CD4-positive, CD25-positive, alpha-beta regulatory T cell (primary cell): ENCODE measurements around the gene CALN1. TPM values are rescaled to one million over a fixed set of nuclear protein-coding genes. Genes with fewer than 3 reads are reported as not detected.

Source experiments
- ATAC-seq, 2 donors: fragments of 150-1000 bp; cut with Tn5 transposase; one replicate each; pipeline ENCODE4 v1.10.0; 2021; ENCODE audit warnings: low read depth in 2 of 2, moderate number of reproducible peaks in 2 of 2, moderate library complexity in 1 of 2
- DNase-seq, 3 donors: peaks; one replicate each; pipeline versions ENCODE4 v3.0.0 to v3.0.0-alpha.2; 2012 to 2022; ENCODE audit warnings: mixed read lengths in 1 of 3
- H3K27ac ChIP-seq: one replicate; pipeline ENCODE4 v1.7.0; 2013; ENCODE audit warnings: mild to moderate bottlenecking, low read length; ENCODE audit not compliant: insufficient read depth, poor library complexity, severe bottlenecking
- H3K27me3 ChIP-seq: one replicate; pipeline ENCODE4 v1.7.0; 2013; ENCODE audit warnings: low read length; ENCODE audit not compliant: control insufficient read depth, insufficient read depth
- H3K36me3 ChIP-seq: one replicate; pipeline ENCODE4 v1.7.0; 2013; ENCODE audit warnings: mild to moderate bottlenecking, low read length, moderate library complexity; ENCODE audit not compliant: control insufficient read depth, insufficient read depth
- H3K4me1 ChIP-seq: 2 replicates; pipeline ENCODE4 v1.7.0; 2013; ENCODE audit warnings: mild to moderate bottlenecking, low read length; ENCODE audit not compliant: insufficient read depth, control insufficient read depth, poor library complexity, severe bottlenecking
- H3K4me3 ChIP-seq: one replicate; pipeline ENCODE4 v1.7.0; 2013; ENCODE audit warnings: low read depth, mild to moderate bottlenecking, low read length, moderate library complexity
- H3K9me3 ChIP-seq, 2 experiments: 1 replicate in 1 of 2; 2 replicates in 1 of 2; pipeline ENCODE4 v1.7.0; 2013; ENCODE audit warnings: low read length in 2 of 2, mild to moderate bottlenecking in 1 of 2, moderate library complexity in 1 of 2; ENCODE audit not compliant: control insufficient read depth in 2 of 2
- H3K27ac Mint-ChIP-seq, 3 donors: one replicate each; pipeline ENCODE4 v1.8.0; 2020 to 2022; ENCODE audit warnings: mild to moderate bottlenecking in 3 of 3, mixed read lengths in 3 of 3, moderate library complexity in 2 of 3
- H3K27me3 Mint-ChIP-seq: one replicate; pipeline ENCODE4 v1.8.0; 2022; ENCODE audit warnings: mild to moderate bottlenecking, mixed read lengths
- H3K36me3 Mint-ChIP-seq: one replicate; pipeline ENCODE4 v1.8.0; 2020; ENCODE audit warnings: mixed read lengths
- H3K4me1 Mint-ChIP-seq, 4 donors: one replicate each; pipeline ENCODE4 v1.8.0; 2020 to 2022; ENCODE audit warnings: mixed read lengths in 4 of 4, mild to moderate bottlenecking in 1 of 4
- H3K4me3 Mint-ChIP-seq, 4 donors: one replicate each; pipeline ENCODE4 v1.8.0; 2020 to 2022; ENCODE audit warnings: mild to moderate bottlenecking in 4 of 4, mixed read lengths in 4 of 4, moderate library complexity in 3 of 4
- H3K9me3 Mint-ChIP-seq, 7 donors: one replicate each; pipeline ENCODE4 v1.8.0; 2020 to 2022; ENCODE audit warnings: mixed read lengths in 7 of 7, mild to moderate bottlenecking in 3 of 7, moderate library complexity in 2 of 7
- polyA plus RNA-seq, 4 donors: library from polyadenylated mRNA; unstranded; fragments of 300-500 nt; fragmentation: Illumina TruSeq; gene quantifications; one replicate each; pipeline ENCODE4 v1.2.3, GENCODE V29; 2021
- total RNA-seq: library from RNA; stranded (reverse); gene quantifications from one replicate; pipeline ENCODE4 v1.2.3, GENCODE V29; 2022

CALN1 gene
- total and polyA plus RNA-seq, 5 donors from 2014 or later, result 0.52 TPM; not detected in 4

DNA sequence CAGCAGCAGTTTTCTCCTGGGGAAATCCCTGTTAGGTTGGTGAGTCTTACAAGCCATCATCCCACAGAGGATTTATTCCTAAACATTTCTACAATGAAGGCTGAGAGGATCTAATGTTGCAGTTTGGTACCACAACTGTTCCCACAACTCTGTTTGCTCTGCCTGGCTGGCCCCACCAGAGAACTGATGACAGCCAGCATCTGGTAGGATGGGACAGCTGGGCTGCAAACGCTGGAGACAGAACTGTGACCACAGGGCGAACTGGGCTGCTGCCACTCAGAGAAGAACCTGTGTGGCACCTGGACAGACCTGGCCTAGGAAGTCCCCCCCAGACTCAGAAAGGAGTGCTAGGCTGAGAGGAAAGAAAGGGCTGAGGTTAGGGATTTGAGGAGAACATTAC is 94.8 kb downstream of the CALN1 start:
- Histone ChIP-seq H3K27me3 (no peaks in the 10 kb centered on the region), H3K27ac (no peak overlapping the region), H3K36me3 (no peaks in the 10 kb centered on the region), H3K4me3 (no peak overlapping the region), H3K9me3 (no peaks in the 10 kb centered on the region), H3K4me1 (no peaks in the 10 kb centered on the region)
- H3K9me3 Mint-ChIP-seq, result peaks cover 0 to 4% (median under 1%) of the 10 kb centered on the region in 7 donors
- no peaks in the 10 kb centered on the region for H3K36me3 Mint-ChIP-seq
- ATAC-seq, result no peak
- no peak for DNase-seq
- H3K4me3 Mint-ChIP-seq, result no peak overlapping the region
- no peak overlapping the region for H3K27ac Mint-ChIP-seq
- no peaks in the 10 kb centered on the region for H3K4me1 Mint-ChIP-seq
- no peaks in the 10 kb centered on the region for H3K27me3 Mint-ChIP-seq

DNA sequence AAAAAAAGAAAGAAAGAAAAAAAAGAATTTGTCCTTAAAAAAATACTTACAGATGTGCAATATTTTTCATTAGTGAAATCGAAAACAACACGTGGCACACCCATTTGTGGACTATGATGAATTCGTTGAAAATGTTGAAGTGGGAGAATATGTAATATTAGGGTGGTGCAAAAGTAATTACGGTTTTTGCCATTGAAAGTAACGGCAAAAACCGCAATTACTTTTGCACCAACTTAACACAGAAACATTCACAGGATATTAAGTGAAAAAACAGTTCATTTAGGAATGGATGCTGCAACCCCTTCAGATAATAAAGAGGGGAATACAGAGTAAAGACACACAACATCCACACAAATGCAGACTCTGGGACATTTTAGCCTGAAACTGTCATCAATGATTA is 96.0 kb downstream of the CALN1 start:
- Mint-ChIP-seq H3K4me1 (no peaks in the 10 kb centered on the region), H3K27me3 (no peaks in the 10 kb centered on the region), H3K9me3 (peaks cover 0 to 4% (median 0%) of the 10 kb centered on the region in 7 donors), H3K27ac (no peak overlapping the region), H3K36me3 (no peaks in the 10 kb centered on the region), H3K4me3 (no peak overlapping the region)
- Histone ChIP-seq H3K4me3 (no peak overlapping the region), H3K27me3 (no peaks in the 10 kb centered on the region), H3K4me1 (no peaks in the 10 kb centered on the region), H3K27ac (no peak overlapping the region), H3K36me3 (no peaks in the 10 kb centered on the region), H3K9me3 (no peaks in the 10 kb centered on the region)
- ATAC-seq, result no peak
- no peak for DNase-seq

DNA sequence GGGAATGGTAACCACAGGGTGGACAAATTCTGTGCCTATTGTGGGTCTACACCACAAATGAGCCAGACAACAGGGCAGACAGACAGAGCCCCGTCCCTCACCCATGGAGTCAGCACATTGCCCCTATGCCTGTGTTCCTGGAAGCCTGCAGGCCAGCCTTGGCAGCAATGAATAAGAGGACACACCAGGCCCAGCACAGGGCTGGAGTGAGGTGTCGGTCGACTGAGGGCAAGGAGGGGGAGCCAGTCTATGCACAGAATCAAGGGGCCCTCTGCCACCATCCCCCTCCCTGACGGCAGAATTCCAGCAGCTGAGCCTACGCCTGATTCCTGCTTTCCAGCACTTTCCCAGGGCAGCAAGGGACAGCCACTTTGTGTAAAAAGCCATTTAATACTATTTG is 98.2 kb downstream of the CALN1 start:
- Mint-ChIP-seq H3K36me3 (no peaks in the 10 kb centered on the region), H3K27ac (no peak overlapping the region), H3K9me3 (peaks cover 0 to under 1% (median 0%) of the 10 kb centered on the region in 7 donors), H3K4me1 (no peaks in the 10 kb centered on the region), H3K4me3 (no peak overlapping the region), H3K27me3 (no peaks in the 10 kb centered on the region)
- H3K4me3 ChIP-seq, result no peak overlapping the region
- H3K9me3 ChIP-seq, result no peaks in the 10 kb centered on the region
- no peak overlapping the region for H3K27ac ChIP-seq
- no peaks in the 10 kb centered on the region for H3K36me3 ChIP-seq
- no peak for DNase-seq
- no peaks in the 10 kb centered on the region for H3K27me3 ChIP-seq
- H3K4me1 ChIP-seq, result no peaks in the 10 kb centered on the region
- no peak for ATAC-seq

DNA sequence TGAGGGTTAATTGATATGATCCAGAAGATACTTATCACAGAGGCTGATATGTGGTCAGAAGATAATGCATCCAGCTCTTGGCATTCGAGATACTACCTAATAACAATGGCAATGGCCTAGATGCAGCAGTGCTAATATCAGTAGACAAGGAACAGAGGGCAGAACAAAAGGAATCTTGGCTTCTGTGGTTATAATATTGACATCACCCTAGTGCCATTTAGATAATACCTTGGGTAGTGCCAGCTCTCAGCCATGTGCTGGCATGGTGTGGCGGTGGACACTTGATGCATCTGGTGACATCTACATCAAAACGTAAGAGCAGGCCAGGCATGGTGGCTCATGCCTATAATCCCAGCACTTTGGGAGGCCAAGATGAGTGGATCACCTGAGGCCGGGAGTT is 101.8 kb downstream of the CALN1 start:
- peaks cover 0 to 4% (median 0%) of the 10 kb centered on the region in 7 donors for H3K9me3 Mint-ChIP-seq

DNA sequence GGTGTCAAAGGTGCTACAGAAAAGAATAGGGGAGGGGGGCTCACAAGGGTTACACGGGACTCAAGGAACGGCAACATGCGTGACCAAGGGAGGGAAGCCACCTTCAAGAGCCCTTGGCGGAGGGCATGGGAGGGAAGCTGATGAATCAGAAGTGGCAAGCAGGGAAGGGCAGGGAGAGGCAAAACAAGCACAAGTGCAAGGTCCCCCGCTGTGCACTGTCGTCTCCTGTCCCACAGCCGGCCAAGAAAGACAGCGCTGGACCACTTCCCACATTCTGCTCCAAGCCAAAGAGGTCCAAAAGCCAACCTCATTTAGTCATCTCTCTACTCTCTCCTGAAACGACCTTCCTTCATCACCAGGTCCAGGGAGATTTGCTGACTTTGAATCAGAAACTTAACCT is 102.7 kb downstream of the CALN1 start:
- ATAC-seq, result no peak
- no peaks in the 10 kb centered on the region for H3K4me1 Mint-ChIP-seq
- H3K9me3 Mint-ChIP-seq, result peaks cover 0 to 4% (median 0%) of the 10 kb centered on the region in 7 donors
- no peak overlapping the region for H3K4me3 ChIP-seq
- no peaks in the 10 kb centered on the region for H3K4me1 ChIP-seq
- H3K9me3 ChIP-seq, result no peaks in the 10 kb centered on the region
- no peak for DNase-seq
- no peaks in the 10 kb centered on the region for H3K27me3 ChIP-seq
- H3K4me3 Mint-ChIP-seq, result no peak overlapping the region
- no peaks in the 10 kb centered on the region for H3K27me3 Mint-ChIP-seq
- no peak overlapping the region for H3K27ac ChIP-seq
- H3K36me3 ChIP-seq, result no peaks in the 10 kb centered on the region
- no peaks in the 10 kb centered on the region for H3K36me3 Mint-ChIP-seq
- H3K27ac Mint-ChIP-seq, result no peak overlapping the region

More for the DNA sequence above, 101.8 kb downstream of the CALN1 start:
- no peaks in the 10 kb centered on the region for H3K4me1 Mint-ChIP-seq
- H3K4me3 Mint-ChIP-seq, result no peak overlapping the region
- H3K27ac Mint-ChIP-seq, result no peak overlapping the region
- H3K9me3 ChIP-seq, result no peaks in the 10 kb centered on the region
- no peak for ATAC-seq
- H3K4me3 ChIP-seq, result no peak overlapping the region
- H3K36me3 Mint-ChIP-seq, result no peaks in the 10 kb centered on the region
- H3K27me3 ChIP-seq, result no peaks in the 10 kb centered on the region
- no peaks in the 10 kb centered on the region for H3K4me1 ChIP-seq
- no peaks in the 10 kb centered on the region for H3K36me3 ChIP-seq
- H3K27me3 Mint-ChIP-seq, result no peaks in the 10 kb centered on the region
- DNase-seq, result no peak
- H3K27ac ChIP-seq, result no peak overlapping the region

- Mint-ChIP-seq H3K4me3 (no peak overlapping the region), H3K4me1 (no peaks in the 10 kb centered on the region), H3K27ac (no peak overlapping the region), H3K9me3 (peaks cover 0 to 4% (median 0%) of the 10 kb centered on the region in 7 donors), H3K27me3 (no peaks in the 10 kb centered on the region), H3K36me3 (no peaks in the 10 kb centered on the region)
- ATAC-seq (no peak), DNase-seq (no peak)
- Histone ChIP-seq H3K36me3 (no peaks in the 10 kb centered on the region), H3K9me3 (no peaks in the 10 kb centered on the region), H3K27ac (no peak overlapping the region), H3K4me1 (no peaks in the 10 kb centered on the region), H3K27me3 (no peaks in the 10 kb centered on the region), H3K4me3 (no peak overlapping the region)
Observed at GRCh38 chr7:72308986-72309385, 103.2 kb downstream of the CALN1 start.

DNA sequence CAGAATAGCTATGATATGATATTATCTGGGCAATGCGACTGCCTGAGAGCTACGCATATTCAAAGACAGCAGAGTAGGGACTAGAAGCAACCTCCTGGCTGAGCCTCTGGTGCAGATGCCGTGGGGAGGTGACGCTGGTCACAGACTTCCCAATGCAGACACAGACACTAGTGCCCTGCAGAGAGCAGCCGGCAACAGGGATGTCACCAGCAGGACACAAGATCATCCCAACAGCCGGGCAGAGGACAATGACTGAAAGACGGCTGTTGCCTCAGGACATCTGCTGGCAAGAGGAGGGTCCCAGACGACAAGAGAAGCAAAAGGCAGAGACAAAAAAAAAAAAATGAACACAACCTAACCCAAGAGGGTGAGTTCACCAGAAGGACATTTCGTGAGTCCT is 104.6 kb downstream of the CALN1 start:
- H3K9me3 Mint-ChIP-seq, result peaks cover 0 to 4% (median 0%) of the 10 kb centered on the region in 7 donors
- no peaks in the 10 kb centered on the region for H3K36me3 Mint-ChIP-seq
- no peak for DNase-seq

DNA sequence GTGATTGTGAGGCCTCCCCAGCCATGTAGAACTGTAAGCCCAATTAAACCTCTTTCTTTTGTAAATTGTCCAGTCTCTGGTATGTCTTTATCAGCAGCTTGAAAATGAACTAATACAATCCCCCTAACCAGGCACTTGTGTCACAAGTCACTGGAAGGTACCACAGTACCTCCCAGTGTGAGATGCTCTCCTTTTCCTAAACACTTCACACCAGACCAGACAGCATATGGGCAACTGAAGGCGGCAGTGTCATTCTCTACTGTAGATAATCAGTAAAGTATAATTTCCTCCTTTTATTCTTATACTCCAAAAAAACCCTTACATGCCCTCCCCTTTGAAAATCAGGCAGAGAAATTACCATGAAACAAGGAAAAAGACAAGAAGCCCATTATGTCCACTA is 113.2 kb downstream of the CALN1 start:
- Mint-ChIP-seq H3K4me3 (no peak overlapping the region), H3K4me1 (no peaks in the 10 kb centered on the region), H3K36me3 (no peaks in the 10 kb centered on the region), H3K27me3 (no peaks in the 10 kb centered on the region), H3K27ac (no peak overlapping the region), H3K9me3 (peaks cover 0 to 4% (median 0%) of the 10 kb centered on the region in 7 donors)
- Histone ChIP-seq H3K27ac (no peak overlapping the region), H3K4me3 (no peak overlapping the region), H3K27me3 (no peaks in the 10 kb centered on the region), H3K9me3 (no peaks in the 10 kb centered on the region), H3K36me3 (no peaks in the 10 kb centered on the region), H3K4me1 (no peaks in the 10 kb centered on the region)
- ATAC-seq (no peak), DNase-seq (no peak)

More for the DNA sequence above, 104.6 kb downstream of the CALN1 start:
- no peak for ATAC-seq
- Mint-ChIP-seq H3K27me3 (no peaks in the 10 kb centered on the region), H3K4me1 (no peaks in the 10 kb centered on the region), H3K4me3 (no peak overlapping the region), H3K27ac (no peak overlapping the region)
- H3K4me1 ChIP-seq, result no peaks in the 10 kb centered on the region
- no peak overlapping the region for H3K27ac ChIP-seq
- H3K4me3 ChIP-seq, result no peak overlapping the region
- H3K9me3 ChIP-seq, result no peaks in the 10 kb centered on the region
- no peaks in the 10 kb centered on the region for H3K27me3 ChIP-seq
- H3K36me3 ChIP-seq, result no peaks in the 10 kb centered on the region
